ENCODE measurements around the gene NFATC4.

NFATC4 gene

DNA sequence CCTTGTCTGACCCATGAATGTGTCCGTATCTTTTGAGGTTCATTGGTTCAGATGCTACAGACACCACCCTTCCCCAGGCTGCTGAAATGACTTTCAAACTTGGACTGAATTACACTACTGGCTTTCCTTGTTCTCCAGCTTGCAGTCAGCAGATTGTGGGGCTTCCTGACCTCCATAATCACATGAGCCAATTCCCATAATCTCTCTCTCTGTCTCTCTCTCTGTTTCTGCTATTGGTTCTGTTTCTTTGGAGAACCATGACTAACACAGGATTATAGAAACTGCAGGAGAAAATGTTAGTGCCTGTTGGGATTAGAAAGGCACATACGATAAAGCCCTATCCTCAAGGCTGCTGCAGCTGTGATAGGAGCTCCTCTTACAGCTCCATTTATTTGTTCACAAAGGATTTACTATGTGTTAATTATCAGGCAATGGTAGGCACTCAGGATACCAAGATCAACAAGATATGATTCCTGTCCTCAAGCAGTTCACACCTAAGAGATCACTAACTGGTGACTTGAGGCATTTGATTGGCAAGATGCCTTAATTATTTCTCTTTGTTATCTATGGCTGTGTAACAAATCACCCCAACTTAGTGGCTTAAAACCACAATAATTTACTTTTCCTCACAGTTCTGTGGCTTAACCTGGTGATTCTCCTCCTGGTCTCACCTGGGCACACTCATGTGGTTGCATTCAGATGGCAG is 20.6 kb downstream of the NFATC4 start:
- DNase-seq (ENCODE audit: low read depth in 2 of 2): no peak

- no peak for DNase-seq (ENCODE audit: low read depth in 2 of 2)
Measured at GRCh38 chr14:24389226-24389848, 21.4 kb downstream of the NFATC4 start.

DNA sequence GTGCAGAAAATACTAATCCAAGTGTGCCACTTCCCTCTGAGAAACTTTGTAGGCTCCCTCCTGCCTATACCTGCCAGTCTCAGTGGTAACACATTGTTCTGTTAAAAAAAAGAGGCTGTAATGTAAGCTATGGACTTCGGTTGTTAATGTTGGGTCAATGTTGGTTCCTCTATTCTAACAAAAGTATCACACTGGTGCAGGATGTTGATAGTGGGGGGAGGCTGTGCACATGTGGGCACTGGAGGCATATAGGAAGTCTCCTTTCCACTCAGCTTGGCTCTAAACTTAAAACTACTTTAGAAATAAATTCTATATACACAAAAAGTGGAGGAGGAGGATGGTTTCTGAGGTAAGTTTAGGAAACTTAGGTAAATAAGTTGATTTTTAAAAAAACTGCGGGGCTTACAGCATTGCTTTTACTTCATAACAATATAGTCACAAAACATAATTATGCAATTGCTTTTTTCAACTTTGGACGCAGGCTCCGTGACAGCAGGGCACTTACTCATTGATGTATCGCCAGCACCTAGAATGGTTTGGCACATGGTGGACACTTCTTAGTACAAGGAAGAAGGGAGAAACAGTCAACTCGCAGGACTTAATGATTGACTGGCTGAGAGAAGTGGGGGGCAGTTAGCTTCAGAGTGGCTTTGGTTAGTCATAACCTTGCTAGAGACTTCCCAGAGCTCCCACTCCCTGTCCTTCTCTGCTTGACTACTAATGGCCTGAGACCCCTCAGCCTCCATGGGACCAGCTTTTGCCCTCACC is 22.9 kb downstream of the NFATC4 start:
- DNase-seq (ENCODE audit: low read depth in 2 of 2): no peak

DNA sequence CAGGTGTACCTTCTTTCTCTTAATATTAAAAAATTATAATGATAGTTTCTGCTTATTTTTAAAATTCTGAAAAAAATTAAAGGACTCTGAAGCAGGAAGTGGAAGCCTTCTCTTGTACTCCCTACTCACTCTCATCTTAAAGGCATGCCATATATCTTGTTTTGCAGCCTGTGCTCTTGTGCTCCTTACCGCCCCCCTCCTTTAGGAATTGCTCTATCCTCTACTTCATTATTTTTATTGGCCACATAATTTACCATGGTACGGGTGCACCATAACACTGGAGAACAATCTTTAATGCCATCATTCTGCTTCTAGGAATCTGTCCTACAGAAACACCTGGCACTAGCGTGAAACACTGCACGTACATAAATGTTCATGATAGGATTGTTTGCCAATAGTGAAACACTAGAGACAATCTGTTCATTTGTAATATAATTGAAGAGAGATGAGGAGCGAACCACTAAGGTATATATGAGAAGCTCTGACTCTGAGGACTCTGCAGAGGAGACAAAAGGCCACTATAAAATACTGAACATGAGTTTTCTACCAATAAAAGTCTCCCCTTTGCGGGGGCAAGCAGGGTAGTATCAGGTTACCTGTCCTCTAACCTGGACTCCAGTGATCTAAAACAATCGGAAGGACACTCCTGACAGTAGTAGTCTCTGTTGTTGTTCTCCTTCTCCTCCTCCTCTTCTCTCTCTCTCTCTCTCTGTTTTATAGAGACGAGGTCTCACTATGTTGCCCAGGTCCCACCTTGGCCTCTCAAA is 24.5 kb downstream of the NFATC4 start:
- no peak for DNase-seq (ENCODE audit: low read depth in 2 of 2)

GRCh38 chr14:24394275-24394674 is 26.3 kb downstream of the NFATC4 start:
- DNase-seq (ENCODE audit: low read depth in 2 of 2): no peak

DNA sequence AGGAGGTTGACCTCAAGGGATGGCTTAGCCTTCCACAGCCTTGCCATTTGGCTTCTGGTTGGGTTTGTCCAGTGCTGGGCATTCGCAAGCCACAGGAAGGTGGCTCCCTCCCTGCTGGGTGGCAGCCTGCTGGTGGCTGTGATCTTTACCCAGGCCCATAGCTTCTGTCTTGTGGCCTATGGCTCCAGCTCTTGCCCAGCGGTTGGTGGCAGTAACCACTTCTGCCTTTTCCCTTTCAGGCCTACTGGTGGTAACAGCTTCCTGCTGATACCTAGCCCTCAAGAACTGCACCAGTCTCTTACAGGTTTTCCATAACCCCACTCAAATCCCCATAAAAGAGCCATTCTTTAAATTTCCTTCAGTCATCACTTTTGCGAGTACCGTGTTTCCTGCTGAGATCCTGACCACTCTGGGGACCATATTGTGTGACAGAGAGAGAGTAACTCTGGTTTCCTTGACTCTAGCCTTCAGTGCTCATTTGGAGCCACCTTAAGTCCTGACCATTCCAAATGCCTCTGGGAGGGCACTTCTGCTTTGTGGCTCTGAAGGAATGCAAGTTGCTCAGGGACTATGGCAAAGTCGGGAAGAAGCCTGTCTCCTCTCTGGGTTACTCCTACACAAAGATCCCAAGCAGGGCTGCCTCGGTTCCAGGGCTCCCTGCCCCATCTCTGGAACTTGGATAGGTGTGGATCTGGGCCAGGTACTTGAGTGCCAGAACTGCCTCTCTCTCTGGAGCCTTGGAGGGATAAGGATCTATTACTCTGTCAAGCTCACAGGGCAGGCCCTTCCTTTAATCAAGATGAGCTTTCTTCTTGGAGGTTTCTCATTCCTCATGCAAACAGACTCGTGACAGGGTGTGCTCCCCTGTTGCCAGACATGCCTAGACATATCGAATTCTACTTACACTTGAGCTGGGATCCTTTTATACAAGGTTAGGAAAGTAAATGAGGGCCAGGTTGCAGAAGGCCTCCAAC is 27.9 kb downstream of the NFATC4 start:
- DNase-seq (ENCODE audit: low read depth in 2 of 2): no peak

GRCh38 chr14:24397639-24398292 is 29.8 kb downstream of the NFATC4 start:
- no peak for DNase-seq (ENCODE audit: low read depth in 2 of 2)

- DNase-seq (ENCODE audit: low read depth in 2 of 2): no peak
Measured at GRCh38 chr14:24398293-24398652, 30.3 kb downstream of the NFATC4 start.

DNA sequence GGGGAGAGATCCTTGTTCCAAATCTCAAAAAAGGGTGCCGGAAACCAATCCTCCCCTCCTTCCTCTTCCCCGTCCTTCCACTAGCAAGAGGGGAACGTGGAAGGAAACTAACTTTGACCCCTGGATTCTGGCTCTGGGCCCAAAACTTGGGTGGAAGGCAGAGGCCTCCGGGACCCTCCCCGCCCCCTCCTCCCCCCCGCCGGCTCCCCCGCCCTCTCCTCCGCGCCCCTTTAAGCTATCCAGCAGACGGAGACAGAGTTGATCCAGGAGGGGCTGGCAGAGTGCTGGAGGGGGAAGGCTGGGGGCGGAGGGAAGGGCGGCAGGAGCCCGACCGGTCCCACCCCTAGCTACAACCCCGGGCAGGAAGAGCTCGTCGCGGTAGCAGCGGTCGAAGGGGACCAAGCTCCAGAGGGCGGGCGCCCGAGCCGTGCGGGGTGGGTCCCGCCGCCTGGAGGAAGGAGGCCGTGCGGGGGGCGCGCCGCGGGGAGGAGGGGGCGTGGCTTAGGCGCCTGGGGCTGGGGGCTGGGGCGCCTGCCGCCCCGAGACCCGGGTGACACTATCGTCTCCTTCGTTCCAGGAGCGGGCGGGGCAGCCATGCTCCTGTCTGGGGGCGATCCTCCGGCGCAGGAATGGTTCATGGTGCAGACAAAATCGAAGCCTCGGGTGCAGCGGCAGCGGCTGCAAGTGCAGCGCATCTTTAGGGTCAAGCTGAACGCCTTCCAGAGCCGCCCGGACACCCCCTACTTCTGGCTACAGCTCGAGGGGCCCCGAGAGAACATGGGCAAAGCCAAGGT is 30.9 kb downstream of the NFATC4 start, which contains the start of gene NYNRIN:
Gene NYNRIN (plus strand): TSS at position 351 of the 794 bp plus-strand sequence. CDS start 244 bp downstream, at position 595.
- no peak for DNase-seq (ENCODE audit: low read depth in 2 of 2)

- DNase-seq (ENCODE audit: low read depth in 2 of 2): no peak
Measured at GRCh38 chr14:24399447-24399822, 31.5 kb downstream of the NFATC4 start.

DNA sequence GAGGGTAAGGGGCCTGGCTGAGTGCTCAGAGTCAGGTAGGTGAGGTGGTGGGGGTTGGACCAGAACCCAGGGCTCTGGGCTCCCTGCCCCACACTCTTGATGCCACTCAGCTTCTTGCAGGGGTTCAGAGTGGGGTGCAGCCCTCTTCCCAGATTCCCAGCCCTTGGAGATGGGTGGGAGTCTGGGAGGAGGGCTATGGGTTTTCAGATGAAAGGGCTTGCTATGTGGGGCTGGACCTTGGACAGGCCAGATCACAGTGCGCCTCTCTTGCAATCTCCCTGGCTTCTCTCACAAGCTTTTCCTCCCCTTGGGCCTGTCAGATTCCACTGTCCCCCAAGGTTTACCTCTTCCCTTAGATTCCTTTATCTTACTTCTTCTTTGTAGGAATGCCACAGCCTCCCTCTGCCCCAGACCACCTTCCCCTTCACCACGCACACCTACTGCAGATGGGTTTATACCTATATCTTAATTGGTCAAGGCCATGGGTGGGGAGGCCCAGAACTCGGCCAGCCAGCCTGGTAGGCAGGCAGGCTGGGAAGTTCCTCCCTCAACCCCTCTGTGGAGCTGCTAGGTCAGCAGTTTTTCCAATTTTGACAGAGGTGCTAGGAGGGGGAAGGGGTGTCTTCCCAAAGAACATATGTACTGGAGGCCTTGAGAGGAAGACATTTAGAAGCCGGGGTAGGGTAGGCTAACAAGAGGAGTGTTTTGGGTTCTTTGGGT is 32.2 kb downstream of the NFATC4 start:
- no peak for DNase-seq (ENCODE audit: low read depth in 2 of 2)

DNA sequence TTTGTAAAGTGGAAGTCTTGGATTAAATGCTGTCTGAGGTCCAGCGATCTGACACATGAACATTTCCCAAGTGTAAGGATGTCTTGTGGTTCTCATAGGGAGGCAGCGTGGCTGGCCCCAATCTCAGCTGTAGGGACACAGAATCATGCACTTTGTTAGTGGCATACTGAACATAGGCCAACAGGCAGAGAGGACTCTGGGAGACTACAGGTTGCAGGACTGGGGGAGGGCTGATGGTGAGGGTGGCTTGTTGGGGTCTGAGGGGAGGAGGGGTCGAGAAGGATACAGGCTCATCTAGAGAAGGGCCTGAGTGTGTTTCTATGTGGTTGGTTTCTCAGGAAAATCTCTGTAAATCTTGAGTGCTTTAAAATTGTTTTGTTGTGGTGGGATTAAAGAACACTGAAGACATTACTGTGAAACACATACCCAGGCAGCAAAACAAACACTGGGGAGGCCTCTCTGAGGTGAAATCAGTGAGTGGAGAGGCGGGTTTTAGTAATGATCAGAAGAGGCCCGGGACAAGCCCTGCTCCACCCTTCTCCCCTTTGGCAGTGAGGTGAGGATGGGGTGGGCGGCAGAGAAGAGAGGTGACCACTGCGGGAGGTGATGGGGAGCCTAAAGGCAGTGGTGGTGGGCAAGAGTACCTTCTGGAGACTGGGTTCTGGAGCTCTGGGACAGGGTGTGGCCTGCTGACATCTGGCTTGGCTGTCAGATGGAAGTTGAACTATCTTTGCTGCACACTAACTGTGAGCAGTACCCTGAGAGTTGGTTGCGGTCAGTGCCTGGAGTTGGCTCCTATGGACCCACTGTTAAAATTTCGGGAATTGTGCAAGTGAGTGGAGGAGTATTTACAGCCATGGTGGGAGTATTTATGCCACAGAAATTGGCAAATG is 34.1 kb downstream of the NFATC4 start:
- DNase-seq (ENCODE audit: low read depth in 2 of 2): no peak

- no peak for DNase-seq (ENCODE audit: low read depth in 2 of 2)
Measured at GRCh38 chr14:24403294-24403998, 35.5 kb downstream of the NFATC4 start.

- no peak for DNase-seq (ENCODE audit: low read depth in 2 of 2)
Measured at GRCh38 chr14:24404814-24405213, 36.8 kb downstream of the NFATC4 start.

- no peak for DNase-seq (ENCODE audit: low read depth in 2 of 2)
Measured at GRCh38 chr14:24406416-24406815, 38.4 kb downstream of the NFATC4 start.

DNA sequence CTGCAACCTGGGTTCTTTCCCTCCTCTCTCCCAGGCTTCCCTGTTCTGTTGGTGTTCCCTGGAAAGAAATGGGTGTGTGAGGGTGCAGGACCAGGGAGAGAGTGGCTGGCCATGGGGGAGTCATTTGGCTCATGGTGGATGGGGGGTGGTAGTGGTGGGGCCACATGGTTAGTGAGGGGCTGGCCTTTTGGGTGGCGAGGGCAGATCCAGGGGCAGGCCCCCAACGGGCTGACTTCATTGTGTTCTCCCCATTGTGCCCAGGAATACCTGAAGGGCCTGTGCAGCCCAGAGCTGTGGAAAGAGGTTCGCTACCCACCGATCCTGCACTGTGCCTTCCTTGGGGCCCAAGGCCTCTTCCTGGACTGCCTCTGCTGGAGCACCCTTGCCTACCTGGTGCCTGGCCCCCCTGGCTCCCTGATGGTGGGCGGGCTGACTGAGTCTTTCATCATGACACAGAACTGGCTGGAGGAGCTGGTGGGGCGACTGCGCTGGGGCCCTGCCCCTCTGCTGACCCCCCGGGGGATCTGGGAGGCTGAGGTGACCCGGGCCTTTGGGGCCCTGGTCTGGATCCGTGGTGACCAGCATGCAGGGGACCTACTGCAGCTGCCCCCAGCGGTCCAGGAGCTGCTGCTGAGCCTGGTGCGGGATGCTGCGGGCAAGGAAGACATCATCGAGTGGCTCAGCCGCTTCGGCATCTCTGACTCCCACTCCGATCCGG is 39.8 kb downstream of the NFATC4 start:
- no peak for DNase-seq (ENCODE audit: low read depth in 2 of 2)

DNA sequence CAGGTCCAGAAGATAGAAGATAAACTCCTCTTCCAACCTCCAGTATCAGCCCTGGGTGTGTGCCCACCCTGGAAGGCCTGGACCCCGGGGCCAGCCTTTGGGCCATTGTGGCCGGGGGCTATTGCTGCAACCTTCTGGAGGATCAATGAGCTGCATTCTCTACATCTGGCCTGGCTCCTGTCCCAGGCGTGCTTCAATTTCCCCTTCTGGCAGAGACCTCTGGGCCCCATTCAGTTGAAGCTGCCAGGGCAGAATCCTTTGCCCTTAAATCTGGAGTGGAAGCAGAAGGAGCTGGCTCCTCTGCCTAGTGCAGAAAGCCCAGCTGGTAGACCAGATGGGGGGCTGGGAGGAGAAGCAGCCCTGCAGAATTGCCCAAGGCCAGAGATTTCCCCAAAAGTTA is 40.8 kb downstream of the NFATC4 start:
- DNase-seq (ENCODE audit: low read depth in 2 of 2): no peak
